Inflammatory macrophage treated with lipopolysaccharide for 4 hours (primary cell): ENCODE measurements around the gene PLEKHA5.
A peak's percentile ranks its signal among the peaks of the same experiment; 100 is the strongest.

Experiments
- DNase-seq: peaks from one replicate; pipeline ENCODE4 v3.0.0-alpha.2; 2020

PLEKHA5 gene

GRCh38 chr12:19129122-19129485, 429 bp upstream of the PLEKHA5 start:
- no peak for DNase-seq

GRCh38 chr12:19130224-19131024, 891 bp downstream of the PLEKHA5 start:
- DNase-seq, result peak; percentile 3

- DNase-seq, result peak; percentile 7
Observed at GRCh38 chr12:19131025-19131444, 1.5 kb downstream of the PLEKHA5 start.

GRCh38 chr12:19138551-19138950, 9.0 kb downstream of the PLEKHA5 start:
- DNase-seq, result no peak

DNA sequence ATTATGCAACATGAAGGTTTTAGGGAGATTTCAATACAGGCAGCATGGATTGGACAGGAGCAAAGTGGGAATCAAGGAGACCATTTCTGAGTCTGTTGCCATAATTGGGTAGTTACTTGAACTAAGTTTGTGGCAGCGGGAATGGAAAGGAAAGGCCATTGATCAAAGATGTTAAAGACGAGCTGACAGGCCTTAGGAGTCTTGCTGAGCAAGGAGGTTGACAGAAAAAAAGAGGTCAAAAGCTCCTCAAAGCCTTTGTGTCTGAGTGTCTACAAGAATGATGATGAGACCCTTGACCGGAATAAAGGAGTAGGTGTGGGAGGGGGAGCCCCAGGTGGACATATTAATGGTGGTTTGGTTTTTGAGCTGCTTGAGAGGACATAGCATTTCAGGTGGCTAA, 9.4 kb downstream of the PLEKHA5 start:
- DNase-seq, result no peak

GRCh38 chr12:19139615-19140194, 10.2 kb downstream of the PLEKHA5 start:
- DNase-seq, result no peak

DNA sequence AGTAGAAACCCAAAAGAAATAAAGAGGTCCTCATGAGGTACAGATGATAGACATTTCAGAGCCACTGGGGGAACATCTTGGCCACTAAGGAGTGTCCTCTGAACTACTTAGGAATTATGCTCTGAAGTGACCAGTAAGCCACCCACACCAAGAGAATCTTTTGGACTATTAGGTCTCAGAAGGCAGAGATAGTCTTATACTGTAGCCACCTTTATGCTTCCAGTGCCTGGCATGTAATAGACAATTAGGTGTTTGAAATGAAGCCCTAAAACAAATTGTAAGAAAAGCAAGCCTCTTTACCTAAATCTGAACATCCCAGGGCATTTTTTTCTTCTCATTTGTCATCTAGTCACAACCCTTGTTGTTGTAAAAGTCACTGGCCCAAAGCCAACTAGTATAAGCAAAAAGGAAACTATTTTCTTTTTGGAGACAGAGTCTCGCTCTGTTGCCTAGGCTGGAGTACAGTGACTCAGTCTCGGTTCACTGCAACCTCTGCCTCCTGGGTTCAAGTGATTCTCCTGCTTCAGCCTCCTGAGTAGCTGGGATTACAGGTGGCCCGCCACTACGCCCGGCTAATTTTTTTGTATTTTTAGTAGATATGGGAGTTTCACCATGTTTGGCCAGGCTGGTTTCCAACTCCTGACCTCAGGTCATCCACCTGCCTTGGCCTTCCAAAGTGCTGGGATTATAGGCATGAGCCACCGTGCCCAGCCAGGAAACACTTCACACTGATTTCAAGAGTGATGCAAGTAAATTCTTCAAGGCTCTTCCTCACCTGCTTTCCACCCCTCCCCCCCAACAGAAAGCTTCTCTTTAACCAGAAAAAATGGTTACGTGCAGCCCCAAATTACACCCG, 11.1 kb downstream of the PLEKHA5 start:
- DNase-seq, result no peak

GRCh38 chr12:19142499-19142898, 13.0 kb downstream of the PLEKHA5 start:
- DNase-seq, result no peak

DNA sequence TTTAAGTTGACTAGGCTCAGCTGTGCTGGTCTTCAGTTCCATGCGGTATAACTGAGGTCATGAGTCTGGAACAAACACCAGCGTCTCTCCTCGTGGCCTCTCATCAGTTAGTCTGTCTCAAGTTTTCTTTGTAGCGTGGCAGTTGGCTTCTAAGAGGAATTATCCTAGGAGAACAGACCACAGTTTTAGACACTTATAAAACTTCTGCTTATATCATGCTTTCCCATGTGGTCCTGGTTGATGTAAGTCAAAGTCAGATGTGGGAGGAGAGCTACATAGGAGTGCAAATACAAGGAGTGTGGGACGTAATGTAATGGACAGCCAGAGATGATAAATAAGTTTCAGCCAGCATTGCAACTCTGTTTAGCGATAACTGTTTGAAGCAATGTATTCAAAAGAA, 14.8 kb downstream of the PLEKHA5 start:
- no peak for DNase-seq

DNA sequence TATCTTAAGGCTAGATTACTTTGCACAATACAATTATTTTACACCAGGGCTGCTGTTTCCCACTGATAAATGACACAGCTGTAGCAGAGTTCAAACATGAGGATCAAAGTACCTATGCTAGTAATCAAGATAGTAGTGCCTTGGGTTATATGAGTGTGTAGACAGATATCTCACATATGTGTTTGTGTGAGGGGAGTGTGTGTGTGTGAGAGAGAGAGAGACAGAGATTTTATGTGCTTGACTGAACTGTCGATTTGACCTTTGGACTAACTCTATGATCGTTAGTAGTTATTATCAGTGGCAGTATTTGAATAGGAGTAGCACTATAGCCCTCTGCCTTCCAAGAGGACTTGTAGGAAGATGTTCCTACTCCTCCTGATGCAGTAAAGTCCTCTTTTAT, 15.5 kb downstream of the PLEKHA5 start:
- DNase-seq, result no peak

DNA sequence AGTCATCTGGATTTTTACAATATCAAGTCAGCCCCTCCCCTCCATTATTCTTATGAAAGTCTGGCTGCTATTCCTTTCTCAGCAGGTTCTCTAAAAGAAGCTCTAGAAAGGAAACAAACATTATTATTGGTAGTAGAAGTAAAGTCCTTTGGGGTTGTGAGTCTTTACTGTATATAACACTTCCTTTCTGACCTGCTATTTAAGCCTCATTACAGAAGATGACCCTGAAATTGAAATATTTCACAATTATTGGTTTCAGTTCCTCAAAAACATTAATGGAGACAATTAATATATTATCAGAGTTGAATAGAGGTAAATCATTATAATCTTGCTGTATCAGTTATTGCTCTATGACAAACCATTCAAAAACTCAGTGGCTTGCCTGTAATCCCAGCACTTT, 19.3 kb downstream of the PLEKHA5 start:
- DNase-seq, result peak; percentile 53

GRCh38 chr12:19150273-19150900, 20.9 kb downstream of the PLEKHA5 start:
- no peak for DNase-seq

- no peak for DNase-seq
Observed at GRCh38 chr12:19151298-19151697, 21.8 kb downstream of the PLEKHA5 start.

DNA sequence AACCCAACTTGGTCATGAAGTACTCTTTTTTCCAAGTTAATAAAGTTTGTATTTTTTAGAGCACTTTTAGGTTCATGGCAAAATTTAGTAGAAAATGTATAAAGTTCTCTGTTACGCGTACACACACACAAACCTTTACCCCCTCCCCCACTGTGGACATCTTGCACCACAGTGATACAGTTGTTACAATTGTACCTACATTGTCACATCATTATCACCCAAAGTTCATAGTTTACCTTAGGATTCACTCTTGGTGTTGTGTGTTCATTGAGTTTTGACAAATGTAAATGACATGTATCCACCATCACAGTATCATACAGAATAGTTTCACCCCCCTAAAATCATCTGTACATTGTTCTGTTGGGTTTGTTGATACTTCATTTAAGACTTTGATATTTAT, 23.9 kb downstream of the PLEKHA5 start:
- DNase-seq, result no peak

GRCh38 chr12:19154686-19155085, 25.2 kb downstream of the PLEKHA5 start:
- DNase-seq, result no peak

- no peak for DNase-seq
Observed at GRCh38 chr12:19155981-19156734, 26.6 kb downstream of the PLEKHA5 start.

DNA sequence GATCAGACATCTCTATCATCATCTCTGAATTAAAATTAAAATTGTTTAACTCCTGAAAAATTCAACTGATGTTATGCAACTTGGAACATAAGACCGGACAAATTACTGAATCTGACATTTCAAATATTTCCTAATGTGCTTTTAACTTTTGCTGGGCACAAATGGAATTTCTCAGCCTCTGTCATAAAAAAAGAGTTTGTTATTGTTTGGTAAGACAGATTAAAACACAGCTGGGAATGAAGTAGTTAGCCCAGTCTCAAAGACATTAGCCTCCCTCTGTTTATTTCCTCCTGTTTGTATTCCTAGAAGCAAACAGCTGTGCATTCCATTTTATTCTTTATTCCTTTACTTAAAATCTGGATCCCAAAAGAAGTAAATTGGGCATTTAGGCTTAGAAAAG, 29.4 kb downstream of the PLEKHA5 start:
- no peak for DNase-seq

DNA sequence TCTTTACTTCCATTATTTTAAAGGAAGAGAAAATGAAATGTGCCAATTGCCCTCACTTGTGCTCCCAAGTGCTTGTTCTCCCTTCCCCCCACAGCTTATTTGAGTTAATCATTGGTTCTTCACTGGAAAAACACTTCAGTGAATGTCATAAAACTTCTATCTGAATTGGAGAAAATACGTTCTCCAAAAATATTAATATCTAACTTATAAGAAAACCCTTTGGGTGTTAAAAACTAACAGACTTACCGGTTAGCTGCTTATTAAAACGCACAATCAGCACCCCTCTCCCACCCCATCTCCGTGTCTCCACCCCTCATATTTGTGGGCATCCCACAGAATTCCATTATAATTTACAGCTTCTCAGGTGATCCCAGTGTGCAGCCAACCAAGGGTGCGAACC, 31.7 kb downstream of the PLEKHA5 start:
- no peak for DNase-seq

GRCh38 chr12:19165451-19165850, 35.9 kb downstream of the PLEKHA5 start:
- no peak for DNase-seq

DNA sequence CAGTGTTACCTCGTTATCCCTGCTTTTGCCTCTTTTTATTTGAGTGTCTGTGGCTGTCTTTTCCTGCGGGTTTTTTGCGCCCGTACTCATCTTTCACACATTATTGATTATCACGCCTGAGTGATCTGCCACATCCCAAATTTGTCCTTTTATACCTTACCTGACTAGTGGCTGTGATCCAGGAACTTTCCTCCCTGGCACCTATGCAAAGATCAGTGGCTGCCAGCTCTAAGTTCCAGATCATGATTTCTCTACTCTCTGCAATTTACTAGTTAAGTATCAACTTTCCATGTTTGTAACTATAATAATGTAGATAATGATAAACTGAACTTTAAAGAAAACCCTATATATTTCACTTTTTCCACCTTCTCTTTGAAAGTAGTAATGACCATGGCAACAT, 36.9 kb downstream of the PLEKHA5 start:
- no peak for DNase-seq

DNA sequence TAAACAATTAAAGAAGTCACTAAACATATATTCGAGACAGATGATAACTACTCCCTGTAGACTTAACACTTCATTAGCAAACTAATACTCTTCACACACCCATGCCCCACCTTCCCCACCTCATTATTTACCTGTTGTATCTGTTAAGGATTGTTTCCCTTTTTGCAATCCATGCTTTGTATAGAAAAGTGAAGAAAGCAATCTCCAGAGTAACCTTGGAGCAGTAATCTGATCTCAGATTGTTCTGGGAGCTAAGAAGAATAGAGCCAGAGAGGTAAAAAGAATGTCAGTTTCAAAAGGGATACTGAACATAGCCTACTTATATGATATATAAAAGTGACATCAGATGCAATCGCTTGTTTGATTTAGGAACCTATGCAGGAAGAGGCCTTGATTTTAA, 37.4 kb downstream of the PLEKHA5 start:
- no peak for DNase-seq

DNA sequence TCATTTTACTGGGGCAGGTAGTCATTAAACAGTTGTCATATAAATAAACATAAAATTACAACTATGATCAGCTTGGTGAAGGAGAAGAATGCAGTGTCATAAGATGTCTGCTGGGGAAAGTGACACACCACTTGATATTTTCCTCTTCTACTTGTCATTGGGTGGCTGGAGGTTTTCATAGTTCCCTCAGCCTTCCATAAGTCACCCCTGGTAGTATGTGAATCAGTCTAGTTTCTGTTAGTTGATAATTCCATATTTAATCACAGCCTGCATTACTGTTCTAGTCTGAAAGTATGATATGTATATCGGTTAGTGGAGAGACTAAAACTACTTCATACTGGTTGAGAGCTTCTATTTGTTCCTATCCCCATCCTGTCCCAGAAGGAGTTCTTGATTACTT, 38.2 kb downstream of the PLEKHA5 start:
- DNase-seq, result no peak

DNA sequence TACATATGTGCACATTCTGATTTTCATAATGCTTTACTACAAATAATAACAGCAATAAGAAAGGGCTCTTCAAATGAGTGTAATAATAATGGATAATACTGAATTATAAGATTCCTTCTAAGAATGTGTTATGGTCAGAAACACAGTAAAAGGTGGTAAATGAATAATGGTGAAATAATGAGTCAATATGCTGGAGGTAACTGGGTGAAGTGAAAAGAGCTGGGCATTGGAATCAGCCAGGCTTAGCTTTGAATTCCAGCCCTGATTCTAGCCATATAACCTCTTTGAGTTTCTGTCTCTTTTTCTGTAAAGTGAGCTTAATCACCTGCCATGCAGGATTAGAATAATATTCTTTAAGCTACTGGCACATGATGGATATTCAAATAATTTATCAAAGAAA, 39.1 kb downstream of the PLEKHA5 start:
- DNase-seq, result no peak
